ENCODE data around the gene BARX2. TPM values are rescaled to one million over a fixed set of nuclear protein-coding genes. Genes with fewer than 3 reads are reported as not detected.

The BARX2 gene
- total RNA-seq, 1 donor from 2014 or later = 0.16 TPM

Other genes starting within 250 kb of the BARX2 start
- 134 TPM for gene ARHGAP32, start 183.5 kb upstream of the BARX2 start, total RNA-seq

Measured in occipital lobe (tissue), 1 donor.